Limb (tissue), 2 donors: ENCODE data around the gene SAP30L.
A peak's percentile ranks its signal among the peaks of the same experiment; 100 is the strongest.

Source experiments
- DNase-seq, 2 donors: peaks; one replicate each; pipeline ENCODE4 v3.0.0-alpha.2; 2016; ENCODE audit errors: extremely low spot score in 2 of 2

The SAP30L gene

GRCh38 chr5:154479944-154480750 lies 34.4 kb downstream of the SAP30L start:
- DNase-seq = peak in 1 of 2 donors; percentile 38

- no peak for DNase-seq
Measured at GRCh38 chr5:154480847-154481246, 35.0 kb downstream of the SAP30L start.

- DNase-seq = no peak
Measured at GRCh38 chr5:154481584-154482381, 36.0 kb downstream of the SAP30L start.

- no peak for DNase-seq
Measured at GRCh38 chr5:154482528-154483449, 37.0 kb downstream of the SAP30L start.

- DNase-seq = no peak
Measured at GRCh38 chr5:154483654-154484392, 38.0 kb downstream of the SAP30L start.

- no peak for DNase-seq
Measured at GRCh38 chr5:154484393-154485095, 38.7 kb downstream of the SAP30L start.

- DNase-seq = no peak
Measured at GRCh38 chr5:154485096-154485491, 39.3 kb downstream of the SAP30L start.

GRCh38 chr5:154485850-154486426 lies 40.1 kb downstream of the SAP30L start:
- DNase-seq = no peak

- no peak for DNase-seq
Measured at GRCh38 chr5:154486427-154486866, 40.6 kb downstream of the SAP30L start.

- DNase-seq = no peak
Measured at GRCh38 chr5:154487541-154487940, 41.7 kb downstream of the SAP30L start.

- no peak for DNase-seq
Measured at GRCh38 chr5:154491941-154492340, 46.1 kb downstream of the SAP30L start.

- no peak for DNase-seq
Measured at GRCh38 chr5:154493274-154493673, 47.5 kb downstream of the SAP30L start.

GRCh38 chr5:154494036-154494435 lies 48.2 kb downstream of the SAP30L start:
- DNase-seq = no peak

- no peak for DNase-seq
Measured at GRCh38 chr5:154498591-154498990, 52.8 kb downstream of the SAP30L start.

- no peak for DNase-seq
Measured at GRCh38 chr5:154498994-154499393, 53.2 kb downstream of the SAP30L start.

- no peak for DNase-seq
Measured at GRCh38 chr5:154501566-154501965, 55.8 kb downstream of the SAP30L start.

- no peak for DNase-seq
Measured at GRCh38 chr5:154502180-154502579, 56.4 kb downstream of the SAP30L start.

GRCh38 chr5:154503698-154504039 lies 57.9 kb downstream of the SAP30L start:
- no peak for DNase-seq

GRCh38 chr5:154505567-154505966 lies 59.8 kb downstream of the SAP30L start:
- DNase-seq = no peak
